ENCODE results near the gene IDI2. TPM values are rescaled to one million over a fixed set of nuclear protein-coding genes. Genes with fewer than 3 reads are reported as not detected.
"Not testable (repeated sequence)": the region's sequence is repeated elsewhere in the genome, so short reads cannot be mapped to it uniquely, and the experiment has no call there.

The IDI2 gene
- total RNA-seq, 1 donor from 2014 or later, result not detected

DNA sequence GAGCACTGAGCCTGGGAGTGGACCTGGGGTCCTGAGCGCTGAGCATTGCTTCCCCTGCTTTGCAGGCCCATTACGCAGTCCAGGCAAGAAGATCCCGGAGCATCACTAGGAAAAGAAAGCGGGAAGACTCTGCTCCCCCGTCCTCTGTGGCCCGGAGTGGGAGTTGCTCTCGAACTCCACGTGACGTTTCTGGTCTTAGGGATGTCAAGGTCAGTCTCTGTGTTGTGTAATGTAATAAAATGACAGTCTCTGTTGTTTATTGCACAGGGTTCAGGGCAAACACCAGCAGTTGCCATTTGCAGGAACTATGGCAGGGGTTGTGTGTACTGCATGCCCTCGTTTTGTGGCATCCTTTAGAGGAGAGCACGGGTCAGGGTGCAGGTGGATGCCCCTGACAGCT lies 10.0 kb downstream of the IDI2 start:
- Mint-ChIP-seq H3K4me1 (ENCODE audit: unreplicated experiment) (no peaks in the 10 kb centered on the region), H3K27me3 (no peaks in the 10 kb centered on the region), H3K9me3 (no peaks in the 10 kb centered on the region), H3K36me3 (peaks cover 41% of the 10 kb centered on the region), H3K27ac (no peak overlapping the region), H3K4me3 (no peak overlapping the region)
- DNase-seq (ENCODE audit: extremely low spot score, unreplicated experiment), result no peak
- TF ChIP-seq, protein P1, sequence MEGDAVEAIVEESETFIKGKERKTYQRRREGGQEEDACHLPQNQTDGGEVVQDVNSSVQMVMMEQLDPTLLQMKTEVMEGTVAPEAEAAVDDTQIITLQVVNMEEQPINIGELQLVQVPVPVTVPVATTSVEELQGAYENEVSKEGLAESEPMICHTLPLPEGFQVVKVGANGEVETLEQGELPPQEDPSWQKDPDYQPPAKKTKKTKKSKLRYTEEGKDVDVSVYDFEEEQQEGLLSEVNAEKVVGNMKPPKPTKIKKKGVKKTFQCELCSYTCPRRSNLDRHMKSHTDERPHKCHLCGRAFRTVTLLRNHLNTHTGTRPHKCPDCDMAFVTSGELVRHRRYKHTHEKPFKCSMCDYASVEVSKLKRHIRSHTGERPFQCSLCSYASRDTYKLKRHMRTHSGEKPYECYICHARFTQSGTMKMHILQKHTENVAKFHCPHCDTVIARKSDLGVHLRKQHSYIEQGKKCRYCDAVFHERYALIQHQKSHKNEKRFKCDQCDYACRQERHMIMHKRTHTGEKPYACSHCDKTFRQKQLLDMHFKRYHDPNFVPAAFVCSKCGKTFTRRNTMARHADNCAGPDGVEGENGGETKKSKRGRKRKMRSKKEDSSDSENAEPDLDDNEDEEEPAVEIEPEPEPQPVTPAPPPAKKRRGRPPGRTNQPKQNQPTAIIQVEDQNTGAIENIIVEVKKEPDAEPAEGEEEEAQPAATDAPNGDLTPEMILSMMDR (conservative IDR thresholded peaks at IDR 0.05), result no peak

DNA sequence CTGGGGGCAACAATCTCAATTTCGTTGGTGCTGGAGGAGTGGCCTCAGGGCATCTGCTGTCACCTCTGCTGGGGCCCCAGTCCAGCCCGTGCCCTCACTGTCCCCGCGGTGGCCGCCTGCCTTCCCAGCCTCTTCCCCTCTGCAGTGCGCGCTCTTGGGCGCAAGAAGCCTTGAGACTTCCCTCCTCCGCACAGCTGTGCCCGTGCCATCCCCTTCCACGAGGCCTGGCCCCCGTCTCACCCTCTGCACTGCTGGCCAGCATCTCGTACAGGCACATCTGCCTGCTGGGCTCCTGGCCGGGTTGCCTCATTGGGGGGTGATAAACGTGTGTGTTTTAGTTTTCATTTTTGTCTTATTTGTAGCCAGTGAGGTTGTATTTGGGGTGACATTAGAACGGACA lies 14.0 kb downstream of the IDI2 start:
- peaks cover 32% of the 10 kb centered on the region for H3K36me3 Mint-ChIP-seq
- H3K4me1 Mint-ChIP-seq (ENCODE audit: unreplicated experiment), result no peaks in the 10 kb centered on the region
- no peak overlapping the region for H3K27ac Mint-ChIP-seq
- TF ChIP-seq, protein P1 (conservative IDR thresholded peaks at IDR 0.05), result no peak
- H3K4me3 Mint-ChIP-seq, result no peak overlapping the region
- DNase-seq (ENCODE audit: extremely low spot score, unreplicated experiment), result no peak
- H3K9me3 Mint-ChIP-seq, result no peaks in the 10 kb centered on the region
- H3K27me3 Mint-ChIP-seq, result no peaks in the 10 kb centered on the region

DNA sequence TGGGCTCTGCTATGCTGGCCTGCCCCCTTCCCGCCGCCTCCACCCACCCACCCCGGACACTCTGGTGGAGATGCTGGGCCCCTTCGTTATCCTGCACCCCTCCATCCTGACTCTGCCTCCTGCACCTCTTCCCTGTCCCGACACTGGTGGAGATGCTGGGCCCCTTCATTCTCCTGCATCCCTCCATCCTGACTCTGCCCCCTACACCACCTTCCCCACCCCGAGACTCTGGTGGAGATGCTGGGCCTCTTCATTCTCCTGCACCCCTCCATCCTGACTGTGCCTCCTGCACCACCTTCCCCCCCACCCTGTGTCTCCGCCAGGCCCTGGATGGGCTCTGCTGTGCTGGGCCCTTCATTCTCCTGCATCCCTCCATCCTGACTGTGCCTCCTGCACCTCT lies 15.0 kb downstream of the IDI2 start:
- Mint-ChIP-seq H3K36me3 (peaks cover 35% of the 10 kb centered on the region), H3K27me3 (no peaks in the 10 kb centered on the region), H3K9me3 (no peaks in the 10 kb centered on the region)

DNA sequence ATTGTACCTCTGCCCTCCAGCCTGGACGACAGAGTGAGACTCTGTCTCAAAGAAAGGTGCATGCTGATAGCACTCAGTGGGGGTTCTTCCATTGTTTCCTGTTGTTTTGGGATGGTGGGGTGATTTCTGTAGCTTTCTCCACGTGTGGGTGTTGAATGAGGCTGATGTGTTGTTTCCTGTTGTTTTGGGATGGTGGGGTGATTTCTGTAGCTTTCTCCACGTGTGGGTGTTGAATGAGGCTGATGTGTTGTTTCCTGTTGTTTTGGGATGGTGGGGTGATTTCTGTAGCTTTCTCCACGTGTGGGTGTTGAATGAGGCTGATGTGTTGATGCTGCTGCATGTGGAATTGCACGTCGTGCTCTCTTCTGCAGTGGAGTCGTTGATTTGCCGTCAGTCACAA lies 15.7 kb downstream of the IDI2 start:
- DNase-seq (ENCODE audit: extremely low spot score, unreplicated experiment); H3K27me3 Mint-ChIP-seq; H3K27ac Mint-ChIP-seq; H3K9me3 Mint-ChIP-seq; H3K4me3 Mint-ChIP-seq; H3K4me1 Mint-ChIP-seq (ENCODE audit: unreplicated experiment): not testable (repeated sequence)
- H3K36me3 Mint-ChIP-seq, result peaks cover 40% of the 10 kb centered on the region

More for the DNA sequence above, 15.0 kb downstream of the IDI2 start:
- Mint-ChIP-seq H3K4me3 (no peak overlapping the region), H3K27ac (no peak overlapping the region), H3K4me1 (ENCODE audit: unreplicated experiment) (no peaks in the 10 kb centered on the region)
- DNase-seq (ENCODE audit: extremely low spot score, unreplicated experiment), result no peak
- TF ChIP-seq, protein P1 (conservative IDR thresholded peaks at IDR 0.05), result no peak

DNA sequence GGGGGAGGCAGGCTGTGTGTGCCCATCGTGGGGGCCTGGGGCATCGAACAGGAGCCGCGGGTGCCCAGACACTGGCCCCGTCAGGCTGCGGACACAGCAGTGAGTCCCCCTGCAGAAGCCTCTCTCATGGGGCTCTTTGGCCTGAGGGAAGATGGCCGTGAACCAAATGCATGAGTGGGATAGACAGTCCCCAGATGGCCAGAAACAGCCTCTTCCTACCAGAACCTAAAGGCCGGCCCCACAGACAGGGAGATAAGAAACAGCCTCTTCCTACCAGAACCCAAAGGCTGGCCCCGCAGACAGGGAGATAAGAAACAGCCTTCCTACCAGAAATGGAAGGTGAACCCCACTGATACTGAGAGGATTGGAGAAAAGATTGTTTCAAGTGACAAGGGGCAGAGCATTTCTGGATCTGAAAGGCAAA lies 16.6 kb downstream of the IDI2 start:
- Mint-ChIP-seq H3K9me3 (no peaks in the 10 kb centered on the region), H3K27me3 (no peaks in the 10 kb centered on the region), H3K4me3 (no peak overlapping the region), H3K36me3 (peaks cover 38% of the 10 kb centered on the region), H3K27ac (no peak overlapping the region), H3K4me1 (ENCODE audit: unreplicated experiment) (no peaks in the 10 kb centered on the region)
- no peak for DNase-seq (ENCODE audit: extremely low spot score, unreplicated experiment)
- TF ChIP-seq, protein P1 (conservative IDR thresholded peaks at IDR 0.05), result no peak

DNA sequence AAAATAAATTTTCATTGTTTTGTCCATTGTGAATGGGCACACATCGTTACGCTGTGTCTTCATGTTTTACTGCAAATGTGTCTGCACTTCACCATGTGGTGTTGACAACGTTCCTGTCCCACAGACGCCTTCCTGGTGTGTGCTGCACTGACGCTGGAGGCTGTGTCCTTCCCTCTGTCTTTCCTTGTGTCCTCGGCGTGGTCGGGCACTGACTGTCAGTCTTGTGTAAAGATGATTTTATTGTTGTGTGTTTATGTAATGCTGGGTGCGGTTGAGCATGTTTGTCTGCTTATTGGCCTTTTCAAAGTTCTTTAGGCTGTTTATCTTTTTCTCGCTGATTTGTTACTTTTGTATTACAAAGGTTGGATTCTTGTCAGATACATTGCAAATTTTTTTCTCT lies 18.1 kb downstream of the IDI2 start:
- Mint-ChIP-seq H3K4me1 (ENCODE audit: unreplicated experiment) (no peaks in the 10 kb centered on the region), H3K27ac (no peak overlapping the region), H3K27me3 (no peaks in the 10 kb centered on the region), H3K4me3 (no peak overlapping the region), H3K36me3 (peaks cover 46% of the 10 kb centered on the region), H3K9me3 (no peaks in the 10 kb centered on the region)
- no peak for DNase-seq (ENCODE audit: extremely low spot score, unreplicated experiment)
- TF ChIP-seq, protein P1 (conservative IDR thresholded peaks at IDR 0.05), result no peak

Measured in type B pancreatic cell (in vitro differentiated cells).